ENCODE data around the gene LAMB3. TPM values are rescaled to one million over a fixed set of nuclear protein-coding genes. Genes with fewer than 3 reads are reported as not detected.

Gene LAMB3
- total and polyA plus RNA-seq, 8 donors, result 1.4 to 25.8 (median 3.4) TPM

DNA sequence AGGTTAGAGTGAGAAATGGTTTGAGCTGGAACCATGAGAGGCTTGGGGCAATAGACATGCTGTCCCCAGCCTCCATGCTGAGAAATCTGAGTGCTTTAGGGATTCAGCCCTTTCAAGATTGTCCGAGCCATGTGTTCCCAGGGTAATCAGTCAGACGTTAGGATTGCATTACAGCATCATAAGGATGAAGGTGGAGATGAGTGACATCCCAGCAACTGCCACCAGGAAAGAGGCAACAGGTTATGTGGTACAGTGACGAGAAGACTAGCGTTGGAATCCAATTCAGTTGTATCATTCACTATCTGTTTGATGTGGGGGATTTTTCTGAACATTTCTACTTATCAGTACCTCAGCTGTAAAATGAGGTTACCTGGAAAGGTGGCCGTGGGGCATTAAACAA is 67.0 kb downstream of the LAMB3 start:
- TF ChIP-seq, protein P1, sequence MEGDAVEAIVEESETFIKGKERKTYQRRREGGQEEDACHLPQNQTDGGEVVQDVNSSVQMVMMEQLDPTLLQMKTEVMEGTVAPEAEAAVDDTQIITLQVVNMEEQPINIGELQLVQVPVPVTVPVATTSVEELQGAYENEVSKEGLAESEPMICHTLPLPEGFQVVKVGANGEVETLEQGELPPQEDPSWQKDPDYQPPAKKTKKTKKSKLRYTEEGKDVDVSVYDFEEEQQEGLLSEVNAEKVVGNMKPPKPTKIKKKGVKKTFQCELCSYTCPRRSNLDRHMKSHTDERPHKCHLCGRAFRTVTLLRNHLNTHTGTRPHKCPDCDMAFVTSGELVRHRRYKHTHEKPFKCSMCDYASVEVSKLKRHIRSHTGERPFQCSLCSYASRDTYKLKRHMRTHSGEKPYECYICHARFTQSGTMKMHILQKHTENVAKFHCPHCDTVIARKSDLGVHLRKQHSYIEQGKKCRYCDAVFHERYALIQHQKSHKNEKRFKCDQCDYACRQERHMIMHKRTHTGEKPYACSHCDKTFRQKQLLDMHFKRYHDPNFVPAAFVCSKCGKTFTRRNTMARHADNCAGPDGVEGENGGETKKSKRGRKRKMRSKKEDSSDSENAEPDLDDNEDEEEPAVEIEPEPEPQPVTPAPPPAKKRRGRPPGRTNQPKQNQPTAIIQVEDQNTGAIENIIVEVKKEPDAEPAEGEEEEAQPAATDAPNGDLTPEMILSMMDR (IDR thresholded peaks at IDR 0.05), result no peak
- FAIRE-seq (no peak), DNase-seq (no peak), ATAC-seq (no peak)
- intact Hi-C loops (cut with DNase I), result loop anchor here in 1 of 3 donors (5.0 kb wide), 1 partner anchor 102 kb away; no protein-coding TSS in a partner anchor
- WGBS, 2 donors, result 35 to 40% methylated on average over 5 of the region's 5 CpGs
- no peaks in the 10 kb centered on the region for H3K9me3 ChIP-seq
- no peaks in the 10 kb centered on the region for H3K4me1 ChIP-seq
- no peak overlapping the region for H3K4me3 ChIP-seq
- peaks cover 0 to 18% (median 5%) of the 10 kb centered on the region in 4 donors for H3K27me3 ChIP-seq
- H3K36me3 ChIP-seq, result no peaks in the 10 kb centered on the region
- no peak overlapping the region for H3K27ac ChIP-seq

DNA sequence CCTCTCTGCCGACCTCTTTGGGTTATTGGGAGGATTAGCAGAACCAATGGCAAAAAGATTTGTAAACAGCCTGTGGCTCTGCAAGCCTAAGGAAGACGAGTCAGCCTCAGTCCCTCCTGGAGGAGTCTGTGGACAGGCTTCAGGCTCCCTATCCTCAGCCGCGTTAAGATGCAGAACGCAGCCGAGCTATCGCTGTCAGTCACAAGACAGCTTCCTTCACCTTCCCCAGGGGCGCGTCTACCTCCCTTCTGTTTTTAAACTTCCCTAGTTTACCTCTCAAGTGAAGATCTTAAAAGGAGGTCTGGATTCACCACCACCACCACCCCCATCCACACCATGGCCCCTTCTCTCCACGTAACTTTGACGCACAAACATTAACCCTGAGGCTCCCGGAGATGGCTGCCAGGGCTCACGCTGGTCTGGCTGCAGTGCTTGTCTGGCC is 68.0 kb downstream of the LAMB3 start:
- Histone ChIP-seq H3K4me3 (no peak overlapping the region), H3K9me3 (no peaks in the 10 kb centered on the region), H3K36me3 (no peaks in the 10 kb centered on the region), H3K4me1 (no peaks in the 10 kb centered on the region), H3K27ac (no peak overlapping the region), H3K27me3 (peaks cover 0 to 18% (median 5%) of the 10 kb centered on the region in 4 donors)
- FAIRE-seq, result no peak
- WGBS, 2 donors, result 20 to 24% methylated on average over 13 of the region's 13 CpGs
- peak in 1 of 4 donors; percentile 36 for ATAC-seq
- no peak for DNase-seq
- intact Hi-C loops (cut with DNase I), result no loop called here
- TF ChIP-seq, protein P1 (IDR thresholded peaks at IDR 0.05), result no peak

DNA sequence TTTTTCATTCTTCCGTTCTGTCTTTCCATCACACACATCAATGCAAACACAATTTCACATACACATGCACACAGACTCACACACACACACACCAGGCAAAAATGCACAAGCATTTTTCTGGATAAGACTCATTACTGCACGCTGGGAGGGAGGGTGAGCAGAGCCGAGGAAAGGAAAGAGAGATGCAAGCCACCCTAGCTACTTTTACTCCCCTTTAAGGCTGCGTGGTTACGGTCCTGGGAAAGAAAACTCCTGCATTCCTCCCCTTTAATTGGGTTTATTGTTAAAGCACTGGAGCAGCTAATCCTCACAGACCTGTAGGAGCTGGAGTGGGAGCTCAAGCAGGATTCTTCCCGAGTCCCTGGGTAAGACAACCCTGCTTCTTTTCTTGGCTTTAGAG is 68.8 kb downstream of the LAMB3 start, which contains the start of gene CAMK1G:
CAMK1G (plus strand) TSS at position 307 of the 400 bp plus-strand sequence. CDS start 11,270 bp downstream, outside the sequence.
- intact Hi-C loops (cut with DNase I), result no loop called here
- 11 to 18% methylated on average over 6 of the region's 6 CpGs for WGBS, 2 donors
- H3K27me3 ChIP-seq, result peaks cover 0 to 18% (median 5%) of the 10 kb centered on the region in 4 donors
- no peaks in the 10 kb centered on the region for H3K4me1 ChIP-seq
- no peak within 1 kb of the TSS for H3K4me3 ChIP-seq
- ATAC-seq, result peak in 3 of 4 donors; percentile 57 to 74 (median 71)
- FAIRE-seq, result no peak
- no peak for DNase-seq
- H3K9me3 ChIP-seq, result no peaks in the 10 kb centered on the region
- TF ChIP-seq, protein P1 (IDR thresholded peaks at IDR 0.05), result no peak
- no peaks in the 10 kb centered on the region for H3K36me3 ChIP-seq
- no peak within 1 kb of the TSS for H3K27ac ChIP-seq

DNA sequence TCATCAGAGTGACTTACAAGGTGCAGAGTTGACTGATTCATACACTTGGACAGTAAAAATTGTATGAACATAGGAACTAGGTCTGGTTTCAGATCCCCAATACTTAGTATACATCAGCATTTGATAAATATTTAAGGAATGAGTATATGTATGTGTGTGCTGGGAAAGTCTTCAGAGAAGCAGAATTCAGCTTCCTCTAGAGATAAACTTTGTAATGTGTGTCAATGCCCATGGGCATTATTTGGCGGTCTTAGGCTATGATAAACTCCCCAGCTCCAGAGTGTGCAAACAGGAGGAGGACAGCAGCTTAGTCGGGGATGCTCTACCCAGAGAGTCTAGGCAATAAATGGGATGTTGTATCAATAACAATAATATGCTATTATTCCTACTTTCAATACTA is 71.6 kb downstream of the LAMB3 start:
- no peaks in the 10 kb centered on the region for H3K4me1 ChIP-seq
- ATAC-seq (no peak), FAIRE-seq (no peak), DNase-seq (no peak)
- H3K27me3 ChIP-seq, result peaks cover 0 to 18% (median 5%) of the 10 kb centered on the region in 4 donors
- WGBS, 2 donors, result 43 to 91% methylated on average over 2 of the region's 2 CpGs
- no peak overlapping the region for H3K27ac ChIP-seq
- H3K9me3 ChIP-seq, result no peaks in the 10 kb centered on the region
- no peaks in the 10 kb centered on the region for H3K36me3 ChIP-seq
- H3K4me3 ChIP-seq, result no peak overlapping the region
- intact Hi-C loops (cut with DNase I), result no loop called here
- TF ChIP-seq, protein P1 (IDR thresholded peaks at IDR 0.05), result no peak

DNA sequence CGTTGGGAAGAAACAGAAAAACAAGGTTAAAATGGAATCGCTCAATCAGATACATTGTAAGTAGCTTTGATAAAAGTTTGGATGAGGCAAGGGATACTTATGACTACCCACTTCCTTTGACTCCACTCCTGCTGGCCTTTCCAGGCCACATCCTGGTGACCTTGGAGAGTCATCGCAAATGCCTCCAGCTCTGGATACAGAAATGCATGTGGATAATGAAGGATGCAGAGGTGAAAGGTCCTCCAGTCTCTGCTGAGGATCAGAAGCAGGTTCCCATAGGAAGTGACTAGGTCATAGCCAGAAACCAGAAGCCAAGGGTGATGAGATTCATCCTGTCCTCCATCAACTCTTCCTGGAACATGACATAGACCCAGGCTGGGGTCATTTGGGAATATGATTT is 74.9 kb downstream of the LAMB3 start:
- H3K4me1 ChIP-seq, result no peaks in the 10 kb centered on the region
- DNase-seq, result no peak
- WGBS, 2 donors, result 72 to 82% methylated on average over 3 of the region's 3 CpGs
- no peak for FAIRE-seq
- ATAC-seq, result peak in 3 of 4 donors; percentile 11 to 35 (median 22)
- H3K27ac ChIP-seq, result no peak overlapping the region
- no peaks in the 10 kb centered on the region for H3K9me3 ChIP-seq
- no peak overlapping the region for H3K4me3 ChIP-seq
- H3K27me3 ChIP-seq, result peaks cover 0 to 5% (median 0%) of the 10 kb centered on the region in 4 donors
- H3K36me3 ChIP-seq, result no peaks in the 10 kb centered on the region
- intact Hi-C loops (cut with DNase I), result loop anchor here in 2 of 3 donors (5.0 to 10.0 kb wide), 3 partner anchors 57 to 165 kb away; no protein-coding TSS in a partner anchor
- TF ChIP-seq, protein P1 (IDR thresholded peaks at IDR 0.05), result no peak
